Activated CD4-positive, CD25-positive, alpha-beta regulatory T cell treated with anti-CD3 and anti-CD28 coated beads, Interleukin-2, amount 50 U/mL, for 72 hours (primary cell): ENCODE results near the gene SHE.
A peak's percentile ranks its signal among the peaks of the same experiment; 100 is the strongest.

ENCODE experiments used
- DNase-seq: peaks from one replicate; pipeline ENCODE4 v3.0.0; 2021

The SHE gene

DNA sequence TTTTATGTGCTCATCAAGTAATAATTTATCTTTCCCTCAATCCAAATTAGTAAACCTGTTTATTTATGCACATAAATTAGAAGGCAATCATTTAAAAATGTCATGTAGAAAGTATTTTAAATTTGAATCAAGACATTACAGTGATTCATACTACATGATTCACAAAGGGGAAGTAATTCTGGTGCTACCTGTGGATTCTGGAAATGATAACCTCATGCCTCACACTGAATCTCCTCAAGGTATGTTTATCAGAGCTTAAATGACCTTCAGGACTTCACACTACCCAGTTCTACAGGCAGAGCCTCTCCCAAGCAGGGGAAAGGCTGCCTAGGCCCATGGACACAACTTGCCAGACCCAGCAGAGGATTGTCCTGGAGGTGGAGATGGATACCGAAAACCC lies 25.4 kb downstream of the SHE start:
- no peak for DNase-seq

DNA sequence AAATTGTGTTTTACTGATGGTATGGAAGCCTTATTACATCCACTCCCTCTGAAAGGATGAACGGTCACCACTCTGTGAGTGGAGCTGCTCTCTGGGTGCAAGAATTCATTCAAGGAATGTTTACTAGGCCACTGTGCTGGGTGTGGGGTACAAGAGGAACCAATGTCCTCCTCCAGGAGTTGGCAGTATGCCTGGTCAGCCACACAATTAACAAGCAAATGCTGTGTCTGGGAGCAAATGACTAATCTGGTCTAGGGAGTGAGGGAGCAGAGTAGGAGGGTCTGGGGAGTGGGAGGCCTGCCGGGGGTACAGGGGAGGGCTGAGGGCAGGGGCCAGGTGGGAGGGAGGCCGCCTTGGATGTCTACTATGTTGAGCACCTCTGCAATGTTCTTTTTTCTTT lies 27.4 kb downstream of the SHE start:
- DNase-seq, result no peak

DNA sequence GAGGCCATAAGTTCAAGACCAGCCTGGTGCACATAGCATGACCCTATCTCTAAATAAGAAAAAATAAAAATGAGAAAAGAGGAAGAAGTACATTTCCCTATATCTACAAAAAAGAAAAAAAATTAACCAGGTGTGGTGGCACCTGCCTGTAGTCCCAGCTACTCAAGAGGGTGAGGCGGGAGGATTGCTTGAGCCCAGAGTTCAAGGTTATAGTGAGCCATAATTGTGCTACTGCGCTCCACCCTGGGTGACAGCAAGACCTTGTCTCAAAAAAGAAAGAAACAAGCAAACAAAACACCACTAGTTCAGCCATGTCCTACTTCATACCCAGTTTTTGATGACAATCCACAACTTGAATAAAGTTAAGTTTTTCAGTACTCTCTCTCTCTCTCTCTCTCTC lies 30.9 kb downstream of the SHE start:
- no peak for DNase-seq

DNA sequence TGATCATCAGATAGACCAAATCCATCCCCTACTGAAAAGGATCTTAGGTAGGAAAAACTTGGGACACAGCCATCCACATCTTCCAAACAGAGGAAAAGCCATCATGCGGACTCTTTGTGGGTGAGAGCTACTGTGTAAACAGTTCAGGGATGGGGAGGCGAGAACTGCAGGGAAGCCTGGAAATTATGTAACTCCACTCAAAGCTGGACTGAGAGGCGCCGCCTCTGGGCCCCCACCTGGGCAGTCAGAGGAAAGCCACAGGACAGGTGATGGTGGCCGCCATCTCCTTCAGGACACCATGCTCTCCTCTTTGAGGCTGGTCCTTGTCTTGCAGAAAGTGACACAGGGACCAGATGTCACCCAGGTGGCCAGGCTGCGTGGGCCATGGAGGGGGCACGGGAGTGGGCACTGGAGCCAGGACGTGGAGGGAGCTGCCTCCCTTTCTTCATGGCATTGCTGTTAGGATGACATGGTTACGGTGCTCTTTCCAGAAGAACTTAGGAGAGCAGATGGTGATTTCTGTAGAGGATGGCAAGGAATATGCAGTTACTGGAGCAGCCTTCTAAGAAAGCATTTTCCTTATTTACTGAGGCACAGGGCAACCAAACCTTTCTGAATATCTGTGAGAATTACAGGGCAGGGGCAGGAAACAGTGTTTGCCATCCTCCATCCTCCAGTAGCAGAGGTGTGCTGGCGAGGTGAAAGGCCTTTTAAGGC lies 32.2 kb downstream of the SHE start:
- no peak for DNase-seq

DNA sequence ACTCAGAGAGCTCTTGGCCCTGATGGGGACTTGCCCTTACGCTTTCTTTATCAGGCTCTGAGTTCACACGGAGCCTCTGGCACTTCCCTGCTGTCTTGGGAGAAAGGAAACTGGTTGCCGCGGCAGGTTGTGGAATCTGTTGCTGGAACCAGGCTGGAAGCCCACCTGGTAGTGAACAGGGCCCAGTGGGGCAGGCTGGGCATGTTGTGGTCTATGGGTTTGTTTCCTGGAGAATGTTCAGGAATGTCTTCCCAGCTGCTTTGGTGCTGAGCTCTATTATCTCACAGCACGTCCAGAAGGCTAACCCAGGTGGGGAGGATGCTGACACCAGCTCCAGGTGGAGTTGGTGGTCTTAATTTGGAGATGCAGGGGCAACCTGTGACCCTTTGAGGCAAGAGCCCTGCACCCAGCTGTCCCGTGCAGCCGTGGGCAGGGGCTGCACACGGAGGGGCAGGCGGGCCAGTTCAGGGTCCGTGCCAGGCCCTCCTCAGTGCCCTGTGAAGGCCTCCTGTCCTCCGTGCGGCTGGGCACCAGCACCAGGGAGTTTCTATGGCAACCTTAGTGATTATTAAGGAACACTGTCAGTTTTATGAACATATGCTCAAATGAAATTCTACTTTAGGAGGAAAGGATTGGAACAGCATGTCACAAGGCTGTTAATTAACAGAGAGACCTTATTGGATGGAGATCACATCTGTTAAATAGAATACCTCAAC lies 33.5 kb downstream of the SHE start:
- DNase-seq, result no peak

DNA sequence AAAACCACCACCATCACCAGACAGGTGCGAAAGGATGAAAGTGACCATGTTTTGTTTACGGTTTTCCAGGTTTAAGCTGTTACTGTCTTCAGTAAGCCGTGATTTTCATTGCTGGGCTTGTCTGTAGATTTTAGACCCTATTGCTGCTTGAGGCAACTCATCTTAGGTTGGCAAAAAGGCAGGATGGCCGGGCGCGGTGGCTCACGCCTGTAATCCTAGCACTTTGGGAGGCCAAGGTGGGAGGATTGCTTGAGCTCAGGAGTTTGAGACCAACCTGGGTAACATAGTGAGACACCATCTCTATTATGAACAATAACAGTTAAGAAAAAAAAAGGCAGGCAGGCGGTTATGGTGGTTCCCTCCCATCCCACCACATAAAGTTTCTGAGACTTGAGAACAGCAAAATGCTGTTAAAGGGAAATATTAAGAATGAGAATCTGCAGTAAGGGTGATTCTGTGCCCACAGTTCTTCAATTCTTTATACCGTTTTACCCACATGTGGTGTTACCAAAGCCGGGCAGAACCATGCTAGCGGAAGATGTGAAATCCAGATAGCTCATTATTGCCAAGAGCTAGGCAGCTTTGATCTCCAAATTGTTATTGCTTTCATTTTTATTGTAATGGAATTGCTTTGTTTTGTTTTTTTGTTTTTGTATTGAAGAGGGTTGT lies 34.6 kb downstream of the SHE start:
- no peak for DNase-seq

DNA sequence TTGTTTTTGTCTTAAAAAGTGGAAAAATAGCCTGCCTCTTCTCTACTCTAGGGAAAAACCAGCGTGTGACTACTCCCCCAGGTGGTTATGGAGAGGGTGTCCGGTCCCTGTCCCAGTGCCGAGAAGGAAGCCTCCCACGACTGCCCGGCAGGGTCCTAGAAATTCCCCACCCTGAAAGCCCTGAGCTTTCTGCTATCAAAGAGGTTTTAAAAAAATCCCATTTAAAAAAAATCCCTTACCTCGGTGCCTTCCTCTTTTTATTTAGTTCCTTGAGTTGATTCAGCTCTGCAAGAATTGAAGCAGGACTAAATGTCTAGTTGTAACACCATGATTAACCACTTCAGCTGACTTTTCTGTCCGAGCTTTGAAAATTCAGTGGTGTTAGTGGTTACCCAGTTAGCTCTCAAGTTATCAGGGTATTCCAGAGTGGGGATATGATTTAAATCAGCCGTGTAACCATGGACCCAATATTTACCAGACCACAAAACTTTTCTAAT lies 35.2 kb downstream of the SHE start:
- no peak for DNase-seq

DNA sequence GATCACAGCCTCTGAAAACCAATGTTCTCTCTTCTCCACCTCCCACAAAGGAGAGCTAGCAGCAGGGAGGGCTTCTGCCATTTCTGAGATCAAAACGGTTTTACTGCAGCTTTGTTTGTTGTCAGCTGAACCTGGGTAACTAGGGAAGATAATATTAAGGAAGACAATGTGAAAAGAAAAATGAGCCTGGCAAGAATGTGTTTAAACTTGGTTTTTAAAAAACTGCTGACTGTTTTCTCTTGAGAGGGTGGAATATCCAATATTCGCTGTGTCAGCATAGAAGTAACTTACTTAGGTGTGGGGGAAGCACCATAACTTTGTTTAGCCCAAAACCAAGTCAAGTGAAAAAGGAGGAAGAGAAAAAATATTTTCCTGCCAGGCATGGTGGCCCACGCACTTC lies 36.0 kb downstream of the SHE start:
- DNase-seq, result no peak

DNA sequence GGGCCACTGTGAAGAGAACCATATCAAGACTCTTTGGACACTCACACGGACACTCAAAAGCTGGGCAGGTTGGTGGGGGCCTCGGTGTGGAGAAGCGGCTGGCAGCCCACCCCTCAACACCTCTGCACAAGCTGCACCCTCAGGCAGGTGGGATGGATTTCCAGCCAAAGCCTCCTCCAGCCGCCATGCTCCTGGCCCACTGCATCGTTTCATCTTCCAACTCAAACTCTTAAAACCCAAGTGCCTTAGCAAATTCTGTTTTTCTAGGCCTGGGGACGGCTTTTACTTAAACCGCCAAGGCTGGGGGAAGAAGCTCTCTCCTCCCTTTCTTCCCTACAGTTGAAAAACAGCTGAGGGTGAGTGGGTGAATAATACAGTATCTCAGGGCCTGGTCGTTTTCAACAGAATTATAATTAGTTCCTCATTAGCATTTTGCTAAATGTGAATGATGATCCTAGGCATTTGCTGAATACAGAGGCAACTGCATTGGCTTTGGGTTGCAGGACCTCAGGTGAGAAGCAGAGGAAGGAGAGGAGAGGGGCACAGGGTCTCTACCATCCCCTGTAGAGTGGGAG lies 36.5 kb downstream of the SHE start:
- no peak for DNase-seq

DNA sequence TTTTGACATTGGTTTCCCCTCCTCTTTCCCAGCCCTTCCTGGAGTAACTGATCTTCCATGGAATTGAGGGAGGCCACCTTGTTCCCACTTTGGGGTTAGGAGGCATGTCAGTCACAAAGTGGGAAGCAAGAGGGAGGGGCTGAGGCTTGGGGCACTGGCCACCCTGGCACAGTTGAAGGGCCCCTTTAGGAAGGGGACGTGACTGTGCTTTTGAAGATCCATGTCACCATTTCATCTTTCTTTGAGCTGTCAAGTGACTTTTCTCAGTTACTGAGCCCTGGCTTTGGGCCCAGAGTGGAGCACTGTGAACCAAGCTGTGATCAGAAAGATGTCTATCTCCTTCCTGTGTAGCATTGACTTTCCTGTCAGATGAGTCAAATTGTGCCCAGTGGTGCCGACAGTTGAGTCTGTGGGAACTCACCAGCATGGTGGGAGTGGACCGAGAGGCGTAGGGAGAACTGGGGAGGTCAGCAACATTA lies 38.7 kb downstream of the SHE start:
- peak; percentile 45 for DNase-seq

DNA sequence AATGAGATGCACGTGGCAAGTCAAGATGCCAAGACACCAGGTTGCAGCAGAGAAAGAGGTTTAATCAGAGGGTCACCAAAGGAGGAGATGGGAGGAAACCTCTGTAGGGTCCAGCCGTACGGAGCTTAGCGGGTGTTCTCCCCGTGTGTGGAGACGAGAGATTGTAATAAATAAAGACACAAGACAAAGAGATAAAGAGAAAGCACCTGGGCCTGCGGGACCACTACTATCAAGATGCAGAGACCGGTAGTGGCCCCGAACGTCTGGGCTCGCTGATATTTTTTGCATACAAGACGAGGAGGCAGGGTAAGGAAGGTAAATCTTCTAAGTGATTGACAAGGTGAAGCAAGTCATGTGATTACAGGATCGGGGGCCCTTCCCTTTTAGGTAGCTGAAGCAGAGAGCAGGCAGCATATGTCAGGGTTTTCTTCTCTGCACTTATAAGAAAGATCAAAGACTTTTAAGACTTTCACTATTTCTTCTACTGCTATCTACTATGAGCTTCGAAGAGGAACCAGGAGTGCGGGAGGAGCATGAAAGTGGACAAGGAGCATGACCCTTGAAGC lies 41.4 kb downstream of the SHE start:
- no peak for DNase-seq

DNA sequence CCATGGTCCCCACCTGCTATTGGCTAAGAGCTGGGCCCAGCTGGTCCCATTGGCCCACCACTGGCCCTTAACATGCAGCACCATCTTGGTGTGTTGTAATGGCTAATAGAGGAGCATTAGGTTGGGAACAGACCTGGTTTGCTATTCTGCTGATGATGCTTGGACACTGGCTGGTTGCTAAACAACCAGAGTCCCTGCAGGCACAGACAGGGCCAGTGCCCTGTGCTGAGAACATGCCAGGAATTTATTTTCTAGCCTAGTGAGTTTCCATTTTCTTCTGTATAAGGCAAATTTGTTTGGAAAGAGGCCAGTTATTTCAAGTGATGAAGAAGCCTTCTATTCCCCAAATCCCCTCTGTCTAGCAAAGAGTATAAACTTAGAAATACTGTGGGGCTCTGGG lies 43.1 kb downstream of the SHE start:
- no peak for DNase-seq

DNA sequence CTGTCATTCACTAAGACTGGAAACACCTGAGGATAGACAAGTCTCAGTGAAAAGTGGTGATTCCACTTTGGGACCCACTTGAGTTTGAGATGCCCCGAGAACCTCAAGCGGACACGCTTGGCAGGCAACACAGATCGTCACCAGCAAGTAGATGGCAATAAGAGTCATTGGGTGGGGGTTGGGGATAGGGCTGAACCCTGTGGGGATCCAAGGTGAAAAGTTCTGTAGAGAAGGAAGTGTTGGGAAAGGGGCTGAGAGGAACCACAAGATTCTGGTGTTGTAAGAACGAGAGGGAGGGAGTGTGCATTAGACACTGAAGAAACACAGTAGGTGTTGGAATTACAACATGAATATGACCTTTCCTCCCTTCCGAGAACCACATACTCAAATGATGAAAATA lies 45.6 kb downstream of the SHE start:
- no peak for DNase-seq

DNA sequence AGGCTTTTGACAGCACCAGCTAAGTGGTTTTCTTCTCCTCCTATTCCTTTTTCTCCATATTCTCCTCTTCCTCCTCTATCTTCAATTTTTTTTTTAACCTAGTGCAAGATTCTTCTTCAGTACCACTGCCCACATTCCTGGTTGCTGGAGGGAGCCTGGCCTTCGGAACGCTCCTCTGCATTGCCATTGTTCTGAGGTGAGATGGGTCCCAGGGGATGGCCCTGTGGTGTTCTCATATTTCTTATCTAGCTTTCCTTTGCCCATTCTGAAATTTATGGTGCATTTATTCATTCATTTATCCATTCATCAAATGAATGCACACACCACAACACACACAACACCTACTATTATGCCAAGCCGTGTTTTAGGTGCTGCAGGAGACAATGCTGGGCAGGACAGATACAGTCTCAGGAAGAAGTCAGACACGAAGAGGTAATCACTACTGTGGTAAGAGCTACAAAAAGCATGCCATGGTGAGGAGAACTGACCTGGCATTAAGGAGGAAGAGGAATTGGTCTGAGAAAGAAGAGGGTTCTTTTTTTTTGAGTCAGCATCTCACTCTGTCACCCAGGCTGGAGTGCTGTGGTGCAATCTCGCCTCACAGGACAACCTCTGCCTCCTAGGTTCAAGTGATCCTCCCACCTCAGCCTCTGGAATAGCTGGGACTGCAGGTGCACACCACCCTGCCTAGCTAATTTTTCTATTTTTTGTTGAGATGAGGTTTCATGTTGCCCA lies 47.7 kb downstream of the SHE start:
- no peak for DNase-seq

DNA sequence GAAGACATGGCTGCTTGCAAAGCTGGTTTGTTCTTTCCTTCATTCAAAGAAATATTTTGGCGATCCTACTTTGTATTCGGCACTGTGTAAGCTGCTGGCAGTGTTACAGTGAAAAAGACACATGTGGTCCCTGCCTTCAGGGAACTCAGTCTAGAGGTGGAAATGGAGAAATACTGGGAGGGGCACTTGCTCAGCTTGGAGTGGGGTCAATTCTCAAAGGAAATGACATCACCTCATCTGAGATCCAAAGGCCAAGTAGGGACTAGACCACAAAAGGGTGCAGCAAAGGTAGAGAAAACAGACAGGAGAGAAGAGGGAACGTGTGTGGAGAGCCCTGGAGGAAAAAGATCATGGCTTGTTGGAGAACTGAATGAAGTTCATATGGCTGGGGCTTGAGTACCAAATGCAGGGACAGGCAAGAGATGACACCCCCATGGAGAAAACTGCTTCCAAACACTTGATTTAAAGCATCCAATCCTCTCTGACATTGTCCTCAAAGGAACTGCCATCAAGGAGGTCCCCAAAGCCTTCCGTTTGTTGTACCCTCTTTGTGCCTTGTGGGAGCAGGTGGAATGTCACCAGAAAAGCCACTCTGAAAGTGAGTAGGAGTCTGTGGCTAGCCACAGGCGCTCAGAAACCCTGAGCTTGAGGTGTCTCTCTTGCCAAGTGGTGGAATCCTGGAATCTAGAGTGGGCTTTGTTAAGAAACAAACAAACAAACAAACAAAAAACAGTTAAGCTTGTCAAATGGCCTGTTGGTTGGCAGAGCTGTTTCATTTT lies 48.4 kb downstream of the SHE start:
- DNase-seq, result no peak

DNA sequence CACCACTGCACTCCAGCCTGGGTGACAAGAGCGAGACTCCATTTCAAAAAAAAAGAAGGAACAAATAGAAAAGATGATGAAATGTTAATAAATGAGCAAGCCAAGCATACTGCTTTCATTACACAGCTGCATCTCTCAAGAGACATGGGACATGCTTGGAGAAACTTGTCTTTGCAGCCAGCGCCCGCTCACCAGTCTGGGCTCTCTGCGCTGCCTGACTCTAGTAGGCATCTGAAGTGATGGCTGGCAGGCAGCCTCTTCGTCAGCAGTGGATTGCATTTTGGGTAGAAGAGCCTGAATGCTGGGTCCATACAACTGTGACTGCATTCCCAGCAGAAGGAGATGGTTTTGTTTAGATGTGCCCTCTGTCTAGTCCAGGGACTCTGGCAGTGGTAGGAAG lies 49.1 kb downstream of the SHE start:
- no peak for DNase-seq

DNA sequence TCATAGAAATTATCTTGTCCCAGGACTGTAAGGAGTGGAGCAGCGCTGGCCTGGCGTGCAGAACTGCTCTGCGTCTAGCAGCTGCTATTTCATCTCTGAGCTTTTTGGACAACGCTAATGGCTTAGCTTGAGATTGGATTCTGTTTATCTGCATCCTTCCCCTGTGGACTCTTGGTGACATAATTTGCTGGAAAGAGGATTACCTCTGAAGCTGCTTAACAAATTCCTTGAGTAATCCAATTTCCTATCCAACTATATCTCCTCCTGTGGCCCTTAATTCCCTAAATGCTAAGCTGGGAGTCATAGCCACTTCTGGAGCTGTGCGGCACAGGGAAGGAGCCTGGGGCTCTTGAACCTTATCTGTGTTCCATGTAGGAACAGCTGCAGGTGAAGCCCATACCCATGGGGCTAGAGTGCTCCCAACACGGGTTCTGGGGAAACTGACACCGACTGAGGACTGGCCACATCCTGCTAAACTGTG lies 53.8 kb downstream of the SHE start:
- no peak for DNase-seq

DNA sequence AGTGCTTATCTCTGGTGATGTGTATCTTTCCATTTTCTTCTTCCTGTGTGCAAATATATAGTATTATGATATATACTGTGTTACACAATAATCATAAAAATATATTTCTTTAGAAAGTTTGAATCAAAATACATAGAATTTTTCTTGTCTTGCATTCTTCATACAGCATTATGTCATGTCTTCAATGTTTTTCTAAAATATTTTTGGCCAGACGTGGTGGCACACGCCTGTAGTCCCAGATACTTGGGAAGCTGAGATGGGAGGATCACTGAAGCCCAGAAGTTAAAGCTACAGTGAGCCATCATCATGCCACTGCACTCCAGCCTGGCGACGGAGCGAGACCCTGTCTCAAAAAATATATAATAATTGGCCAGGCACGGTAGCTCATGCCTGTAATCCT lies 55.4 kb downstream of the SHE start:
- DNase-seq, result no peak

DNA sequence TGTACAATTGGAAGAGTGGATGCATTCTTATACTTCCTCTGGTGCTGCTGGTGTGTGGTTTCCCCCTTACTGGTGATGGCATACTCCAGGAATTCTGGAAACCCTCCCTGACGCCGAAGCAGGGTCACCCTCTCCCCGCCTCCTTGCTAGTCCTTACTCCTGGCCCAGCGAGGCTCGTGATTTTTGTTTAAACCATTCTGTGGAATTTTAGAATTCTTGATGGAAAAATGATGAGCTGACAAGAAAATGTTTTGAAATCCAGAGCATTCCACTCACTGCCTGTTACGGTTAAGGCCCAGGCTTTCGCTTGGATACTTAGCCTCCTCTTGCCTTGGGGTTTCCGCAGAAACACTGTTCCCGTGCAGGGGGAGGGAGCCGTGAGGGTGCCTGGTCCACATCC lies 55.9 kb downstream of the SHE start:
- DNase-seq, result no peak

DNA sequence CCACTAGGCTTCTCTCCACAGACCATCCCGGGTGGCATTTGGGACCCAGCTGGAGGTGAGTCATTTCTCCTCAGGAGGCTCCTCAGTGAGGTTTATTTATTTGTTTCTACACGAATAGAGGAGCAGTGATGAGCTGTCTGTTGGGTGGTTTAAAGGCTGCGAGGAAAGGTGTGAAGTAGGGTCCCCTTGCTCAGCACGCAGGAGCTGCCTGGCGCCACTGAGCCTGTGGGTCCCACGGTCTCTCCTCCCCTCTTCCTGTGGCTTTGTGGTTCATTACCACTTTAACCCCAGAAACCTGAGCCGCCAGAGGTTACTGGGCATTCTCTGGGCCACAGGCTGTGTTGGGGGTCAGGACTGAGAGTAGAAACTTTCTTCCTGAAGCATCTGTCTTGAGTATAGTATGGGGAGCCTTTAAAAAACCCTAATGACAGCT lies 57.2 kb downstream of the SHE start:
- peak; percentile 55 for DNase-seq

DNA sequence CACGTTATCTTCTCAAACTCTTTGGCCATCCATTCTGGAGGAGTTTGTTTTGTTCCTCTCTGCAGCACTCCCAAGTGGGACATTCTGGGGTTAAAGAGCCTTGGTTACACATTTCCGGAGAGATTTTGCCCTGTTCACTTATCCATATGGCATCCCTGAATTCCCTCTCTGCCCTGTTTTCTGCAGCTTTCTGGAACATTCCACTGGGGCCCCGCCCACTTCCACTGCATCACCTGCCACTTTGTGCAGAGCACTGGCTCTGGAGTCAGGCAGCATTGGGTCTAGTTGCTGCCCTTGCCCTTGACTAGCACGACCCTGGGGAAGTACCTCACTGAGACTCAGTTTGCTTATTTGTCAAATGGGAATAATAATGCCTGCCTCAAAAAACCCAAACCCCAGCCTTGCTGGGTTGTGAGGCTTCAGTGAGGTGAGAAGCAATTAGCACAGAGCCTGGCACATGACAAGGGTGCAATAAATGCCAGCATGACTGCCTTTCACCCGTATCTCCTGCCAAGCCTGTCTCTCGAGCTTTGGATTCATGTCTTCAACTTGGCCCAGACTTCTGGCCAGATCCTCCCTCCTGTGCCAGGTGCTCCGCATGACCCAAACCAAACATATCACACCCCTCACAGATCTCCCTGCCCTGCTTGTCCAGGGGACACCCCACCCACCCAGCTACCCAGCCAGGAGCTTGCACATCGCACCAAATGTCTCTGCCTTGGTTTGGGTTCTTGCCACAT lies 58.8 kb downstream of the SHE start:
- no peak for DNase-seq
